Cardiac fibroblast (primary cell): ENCODE results near the gene DNMT3L.

Experiments used
- DNase-seq, 2 donors: peaks; one replicate each; pipeline versions ENCODE4 v3.0.0 to v3.0.0-alpha.2; 2010; ENCODE audit warnings: low read depth in 2 of 2
- H3K4me3 ChIP-seq, 2 donors: replicated peaks in 1 of 2; 1 replicate in 1 of 2; 2 replicates in 1 of 2; pipeline ENCODE4 v1.5.1; 2011; ENCODE audit warnings: low read depth in 2 of 2, low read length in 2 of 2, mild to moderate bottlenecking in 2 of 2, moderate library complexity in 1 of 2
- CTCF ChIP-seq: IDR thresholded peaks from one replicate; pipeline ENCODE4 v1.5.1; 2011; ENCODE audit warnings: low read depth, mild to moderate bottlenecking, low read length, inconsistent platforms

DNMT3L gene

GRCh38 chr21:44290327-44291077 lies 28.8 kb upstream of the DNMT3L start:
- no peak for TF ChIP-seq CTCF
- no peak for DNase-seq
- no peak overlapping the region for H3K4me3 ChIP-seq

GRCh38 chr21:44289381-44290010 lies 27.8 kb upstream of the DNMT3L start:
- no peak for DNase-seq
- no peak overlapping the region for H3K4me3 ChIP-seq
- no peak for TF ChIP-seq CTCF

GRCh38 chr21:44288251-44289110 lies 26.8 kb upstream of the DNMT3L start:
- no peak overlapping the region for H3K4me3 ChIP-seq
- no peak for DNase-seq
- TF ChIP-seq CTCF = no peak

- H3K4me3 ChIP-seq = no peak overlapping the region
- TF ChIP-seq CTCF = no peak
- no peak for DNase-seq
Observed at GRCh38 chr21:44286716-44287632, 25.3 kb upstream of the DNMT3L start.

GRCh38 chr21:44286086-44286715 lies 24.5 kb upstream of the DNMT3L start:
- no peak for DNase-seq
- TF ChIP-seq CTCF = no peak
- H3K4me3 ChIP-seq = no peak overlapping the region
